HepG2 (cell line): Measurements from ENCODE around the gene TM6SF1. TPM values are rescaled to one million over a fixed set of nuclear protein-coding genes. Genes with fewer than 3 reads are reported as not detected.

ENCODE experiments used
- ATAC-seq: fragments of 200-7000 bp; cut with Tn5 transposase; 3 replicates; pipeline ENCODE4 v1.9.1; 2020; ENCODE audit warnings: mild to moderate bottlenecking, moderate library complexity
- BruUV-seq: library from RNA; stranded (reverse); fragments of 400-500 nt; replicated peaks from 2 replicates; lab custom pipeline; 2021; lab: Mats Ljungman, UMichigan
- CTCF ChIA-PET: fragments of 300-600 bp; formaldehyde crosslinking; extraction: SDS; loops from one replicate; lab custom pipeline; 2021; ENCODE audit warnings: low total read pairs, inconsistent platforms, low intra/inter-chr PET ratio; lab: Yijun Ruan, JAX
- POLR2A ChIA-PET: fragments of 350-600 bp; sonication (Branson Sonifier 250); formaldehyde crosslinking; loops from one replicate; lab custom pipeline; 2020; ENCODE audit warnings: antibody characterized with exemption, inconsistent platforms; lab: Yijun Ruan, JAX
- DNase-seq: peaks from one replicate; pipeline ENCODE4 v3.0.0-alpha.2; 2015; ENCODE audit warnings: low spot score
- FAIRE-seq: peaks from 3 replicates; lab custom pipeline; 2011; peaks lifted over from hg19 to GRCh38; lab: Jason Lieb, UNC
- H2AFZ ChIP-seq: one replicate; pipeline ENCODE4 v1.6.1; 2011; ENCODE audit warnings: low read length, inconsistent platforms
- H3K27ac ChIP-seq: fragments of 300-600 bp; 3 replicates; pipeline ENCODE4 v1.8.0; 2011; ENCODE audit warnings: mixed run types, mild to moderate bottlenecking, mixed read lengths, low read length, inconsistent platforms; ENCODE audit not compliant: insufficient read depth; ENCODE audit errors: extremely low read length
- H3K27me3 ChIP-seq, 2 experiments: fragments of 200-600 bp in 1 of 2; 2 replicates in 1 of 2; 3 replicates in 1 of 2; pipeline versions ENCODE4 v1.6.0 to v1.8.0; 2011; ENCODE audit warnings: low read length in 2 of 2, mild to moderate bottlenecking in 2 of 2, moderate library complexity in 2 of 2, inconsistent platforms in 1 of 2; ENCODE audit not compliant: insufficient read depth in 2 of 2, control insufficient read depth in 1 of 2
- H3K36me3 ChIP-seq, 2 experiments: fragments of 200-600 bp in 1 of 2; replicated peaks in 1 of 2; 2 replicates in 1 of 2; 3 replicates in 1 of 2; pipeline versions ENCODE4 v1.5.1 to v1.8.0; 2011; ENCODE audit warnings: low read length in 2 of 2, inconsistent platforms in 1 of 2; ENCODE audit not compliant: insufficient read depth in 2 of 2, control insufficient read depth in 1 of 2
- H3K4me1 ChIP-seq: 2 replicates; pipeline ENCODE4 v1.5.1; 2012; ENCODE audit warnings: low read length, inconsistent platforms; ENCODE audit not compliant: insufficient read depth
- H3K4me2 ChIP-seq: 2 replicates; pipeline ENCODE4 v1.6.0; 2011; ENCODE audit warnings: low read depth, low read length, inconsistent platforms
- H3K4me3 ChIP-seq, 3 experiments: fragments of 200-600 bp in 1 of 3; sonication (generic), shearing (Covaris generic) in 1 of 3; replicated peaks in 1 of 3; 2 replicates each; pipeline ENCODE4 v1.5.1; 2011 to 2016; ENCODE audit warnings: low read length in 3 of 3, inconsistent platforms in 2 of 3, low read depth in 2 of 3, mild to moderate bottlenecking in 2 of 3, control low read depth in 1 of 3, mixed read lengths in 1 of 3; ENCODE audit not compliant: insufficient read depth in 1 of 3
- H3K79me2 ChIP-seq: one replicate; pipeline ENCODE4 v1.6.1; 2011; ENCODE audit warnings: low read length, inconsistent platforms; ENCODE audit not compliant: insufficient read depth
- H3K9ac ChIP-seq: 2 replicates; pipeline ENCODE4 v1.6.0; 2011; ENCODE audit warnings: mild to moderate bottlenecking, low read depth, low read length, inconsistent platforms; ENCODE audit not compliant: insufficient read depth
- H3K9me3 ChIP-seq: 2 replicates; pipeline ENCODE4 v1.5.1; 2012; ENCODE audit warnings: mild to moderate bottlenecking, low read length
- H4K20me1 ChIP-seq: 2 replicates; pipeline ENCODE4 v1.6.0; 2011; ENCODE audit warnings: inconsistent platforms, mild to moderate bottlenecking, low read length, moderate library complexity; ENCODE audit not compliant: insufficient read depth
- ARID3A ChIP-seq: IDR thresholded peaks from 2 replicates; pipeline ENCODE4 v1.6.1; 2012; ENCODE audit warnings: low read depth, low read length, improper control_type of control experiment
- CBX5 ChIP-seq: sonication (generic); formaldehyde crosslinking; IDR thresholded peaks from 2 replicates; pipeline ENCODE4 v1.4.0; 2020; ENCODE audit warnings: missing genetic modification reagents, borderline replicate concordance
- CEBPG ChIP-seq: IDR thresholded peaks from 2 replicates; pipeline ENCODE4 v1.6.1; 2016
- CREB3 ChIP-seq: sonication (generic); formaldehyde crosslinking; IDR thresholded peaks from 2 replicates; pipeline ENCODE4 v1.5.0; 2020; ENCODE audit warnings: missing genetic modification reagents
- HDAC6 ChIP-seq: fragments of 200-600 bp; sonication (generic); IDR thresholded peaks from 2 replicates; pipeline ENCODE4 v1.7.0; 2017; ENCODE audit warnings: mild to moderate bottlenecking, antibody characterized with exemption, low read length, low read depth
- KDM5B ChIP-seq: sonication (generic); formaldehyde crosslinking; IDR thresholded peaks from 2 replicates; pipeline ENCODE4 v1.4.0; 2020; ENCODE audit warnings: missing genetic modification reagents, mild to moderate bottlenecking, borderline replicate concordance
- MTA1 ChIP-seq: sonication (generic); formaldehyde crosslinking; IDR thresholded peaks from 2 replicates; pipeline ENCODE4 v1.4.0; 2020; ENCODE audit warnings: missing genetic modification reagents, mild to moderate bottlenecking, borderline replicate concordance
- MYC ChIP-seq: sonication (generic); formaldehyde crosslinking; IDR thresholded peaks from 2 replicates; pipeline ENCODE4 v1.9.0; 2021; ENCODE audit warnings: missing genetic modification reagents, borderline replicate concordance
- NR2F2 ChIP-seq: IDR thresholded peaks from 2 replicates; pipeline ENCODE4 v1.6.1; 2012; ENCODE audit warnings: low read depth, inconsistent platforms, borderline replicate concordance
- REXO4 ChIP-seq: sonication (generic); formaldehyde crosslinking; IDR thresholded peaks from 2 replicates; pipeline ENCODE4 v1.8.0; 2022; ENCODE audit warnings: missing genetic modification reagents, mild to moderate bottlenecking, borderline replicate concordance
- RORA ChIP-seq: sonication (generic); formaldehyde crosslinking; IDR thresholded peaks from 2 replicates; pipeline ENCODE4 v1.5.0; 2020; ENCODE audit warnings: mild to moderate bottlenecking, missing genetic modification reagents, moderate library complexity
- SKI ChIP-seq: fragments of 450-650 bp; IDR thresholded peaks from one replicate; pipeline ENCODE4 v1.6.1; 2018; ENCODE audit warnings: mild to moderate bottlenecking; ENCODE audit not compliant: partially characterized antibody
- YEATS2 ChIP-seq: sonication (generic); formaldehyde crosslinking; IDR thresholded peaks from 2 replicates; pipeline ENCODE4 v1.4.0; 2020; ENCODE audit warnings: missing genetic modification reagents, borderline replicate concordance
- ZBTB46 ChIP-seq: sonication (generic); formaldehyde crosslinking; IDR thresholded peaks from 2 replicates; pipeline ENCODE4 v1.4.0; 2020; ENCODE audit warnings: mild to moderate bottlenecking, missing genetic modification reagents, borderline replicate concordance
- ZNF17 ChIP-seq: sonication (generic); formaldehyde crosslinking; IDR thresholded peaks from 2 replicates; pipeline ENCODE4 v1.5.0; 2020; ENCODE audit warnings: mild to moderate bottlenecking, missing genetic modification reagents
- ZNF33A ChIP-seq: sonication (generic); formaldehyde crosslinking; IDR thresholded peaks from 2 replicates; pipeline ENCODE4 v1.5.1; 2020; ENCODE audit warnings: missing genetic modification reagents, mild to moderate bottlenecking, moderate library complexity, borderline replicate concordance
- ZNF484 ChIP-seq: sonication (generic); formaldehyde crosslinking; IDR thresholded peaks from 2 replicates; pipeline ENCODE4 v1.5.1; 2020; ENCODE audit warnings: mild to moderate bottlenecking, low read depth, missing genetic modification reagents, borderline replicate concordance
- ZNF569 ChIP-seq: sonication (generic); formaldehyde crosslinking; IDR thresholded peaks from 2 replicates; pipeline ENCODE4 v1.5.0; 2020; ENCODE audit warnings: mild to moderate bottlenecking, missing genetic modification reagents, moderate library complexity, borderline replicate concordance
- ZNF790 ChIP-seq: sonication (generic); formaldehyde crosslinking; IDR thresholded peaks from 2 replicates; pipeline ENCODE4 v1.8.0; 2022; ENCODE audit warnings: missing genetic modification reagents, mild to moderate bottlenecking, borderline replicate concordance
- WGBS: methylation state at CpG from one replicate; pipeline ENCODE4 v1.1.6; 2017; ENCODE audit warnings: low lambda C conversion rate; 5-methylcytosine and 5-hydroxymethylcytosine counted together
- in situ Hi-C: cut with HindIII; loops from 2 replicates; pipeline ENCODE4 v1.10.0; 2017; ENCODE audit warnings: low pct_unique_long_range_greater_than_20kb; ENCODE audit not compliant: extremely low pct_ligation_motif_present
- intact Hi-C: fragments of 100-400 bp; cut with micrococcal nuclease; formaldehyde crosslinking; loops from one replicate; pipeline ENCODE4 v1.10.0; 2022; ENCODE audit not compliant: unreplicated experiment
- polyA plus RNA-seq, 8 experiments: library from polyadenylated mRNA; depleted of rRNA in 3 of 8; stranded (reverse) in 7 of 8; unstranded in 1 of 8; fragments of >200 nt; fragmentation: Illumina TruSeq in 4 of 8; extraction: Trizol in 4 of 8; gene quantifications; 2 replicates each; pipeline versions ENCODE4 v1.2.1 to v1.2.3, GENCODE V29; 2011 to 2016; ENCODE audit warnings: low read depth in 4 of 8, missing spikeins in 1 of 8, mixed read lengths in 1 of 8; ENCODE audit not compliant: insufficient read depth in 1 of 8
- total RNA-seq, 5 experiments: library from RNA; depleted of rRNA; stranded (reverse); fragments of >200 nt; fragmentation: Illumina TruSeq; extraction: Trizol; gene quantifications; 2 replicates each; pipeline ENCODE4 v1.2.3, GENCODE V29; 2016; ENCODE audit warnings: low read depth in 1 of 5

Gene TM6SF1
- total and polyA plus RNA-seq, 2 of the 13 experiments (the other 11 are each of a cell fraction or from before 2014, with no cell fraction given) = not detected

GRCh38 chr15:83090465-83090864 is 17.0 kb upstream of the TM6SF1 start:
- intact Hi-C loops (no loop called here), in situ Hi-C loops (no loop called here)
- Histone ChIP-seq H3K9me3 (no peaks in the 10 kb centered on the region), H3K4me3 (no peak overlapping the region), H3K79me2 (no peaks in the 10 kb centered on the region), H3K36me3 (no peaks in the 10 kb centered on the region), H4K20me1 (no peaks in the 10 kb centered on the region), H2AFZ (no peak overlapping the region), H3K27me3 (peaks cover 0 to 9% of the 10 kb centered on the region in 2 experiments; a peak in 1 of 5 replicates), H3K4me2 (no peak overlapping the region), H3K27ac (no peak overlapping the region), H3K4me1 (no peaks in the 10 kb centered on the region), H3K9ac (no peak overlapping the region)
- WGBS = 15% methylated on average over 4 of the region's 4 CpGs
- CTCF ChIA-PET = no interaction called here
- POLR2A ChIA-PET = no interaction called here
- no TSS peak for BruUV-seq
- ATAC-seq = no peak
- FAIRE-seq = no peak
- DNase-seq = no peak
- TF ChIP-seq NR2F2 = no peak
- TF ChIP-seq CBX5 (CRISPR knock-in tag) = no peak
- TF ChIP-seq ZNF484 (CRISPR knock-in tag) = no peak
- TF ChIP-seq ZBTB46 (CRISPR knock-in tag) = no peak
- TF ChIP-seq ZNF790 (CRISPR knock-in tag) = no peak
- no peak for TF ChIP-seq ARID3A
- TF ChIP-seq YEATS2 (CRISPR knock-in tag) = no peak
- no peak for TF ChIP-seq ZNF33A (CRISPR knock-in tag)
- no peak for TF ChIP-seq CREB3 (CRISPR knock-in tag)
- TF ChIP-seq RORA (CRISPR knock-in tag) = no peak
- no peak for TF ChIP-seq REXO4 (CRISPR knock-in tag)
- TF ChIP-seq KDM5B (CRISPR knock-in tag) = no peak
- TF ChIP-seq SKI = no peak
- no peak for TF ChIP-seq HDAC6
- no peak for TF ChIP-seq CEBPG (CRISPR knock-in tag)
- TF ChIP-seq ZNF569 = no peak
- no peak for TF ChIP-seq MTA1 (CRISPR knock-in tag)
- no peak for TF ChIP-seq MYC (CRISPR knock-in tag)
- TF ChIP-seq ZNF17 = no peak
